CD14-positive monocyte (primary cell): Measurements from ENCODE around the gene MEGF8. TPM values are rescaled to one million over a fixed set of nuclear protein-coding genes. Genes with fewer than 3 reads are reported as not detected.

ENCODE experiments used
- DNase-seq, 3 donors: peaks; one replicate each; pipeline ENCODE4 v3.0.0-alpha.2; 2011 to 2022
- H2AFZ ChIP-seq: 2 replicates; pipeline ENCODE4 v1.6.0; 2012; ENCODE audit warnings: mild to moderate bottlenecking, low read depth, low read length, inconsistent platforms; ENCODE audit not compliant: insufficient read depth, poor library complexity, severe bottlenecking
- H3K27ac ChIP-seq, 2 donors: 1 replicate in 1 of 2; 2 replicates in 1 of 2; pipeline ENCODE4 v1.5.1; 2012 to 2013; ENCODE audit warnings: low read length in 2 of 2, control low read depth in 1 of 2, inconsistent platforms in 1 of 2, low read depth in 1 of 2, mild to moderate bottlenecking in 1 of 2
- H3K27me3 ChIP-seq, 2 donors: one replicate each; pipeline versions ENCODE4 v1.6.0 to v1.6.1; 2011 to 2013; ENCODE audit warnings: low read length in 2 of 2; ENCODE audit not compliant: control insufficient read depth in 2 of 2, insufficient read depth in 2 of 2
- H3K36me3 ChIP-seq, 2 donors: replicated peaks in 1 of 2; 1 replicate in 1 of 2; 2 replicates in 1 of 2; pipeline versions ENCODE4 v1.5.1 to v1.6.1; 2012 to 2013; ENCODE audit warnings: low read length in 2 of 2, control low read depth in 1 of 2, inconsistent platforms in 1 of 2, mild to moderate bottlenecking in 1 of 2; ENCODE audit not compliant: insufficient read depth in 2 of 2, control insufficient read depth in 1 of 2
- H3K4me1 ChIP-seq, 2 donors: 1 replicate in 1 of 2; 2 replicates in 1 of 2; pipeline versions ENCODE4 v1.5.1 to v1.6.1; 2012 to 2013; ENCODE audit warnings: low read length in 2 of 2, control low read depth in 1 of 2, inconsistent platforms in 1 of 2, mild to moderate bottlenecking in 1 of 2, moderate library complexity in 1 of 2; ENCODE audit not compliant: insufficient read depth in 2 of 2, control insufficient read depth in 1 of 2
- H3K4me2 ChIP-seq: replicated peaks from 2 replicates; pipeline ENCODE3; 2012; ENCODE audit warnings: low read length, moderate library complexity, mild to moderate bottlenecking; ENCODE audit not compliant: poor library complexity, severe bottlenecking; ENCODE audit errors: extremely low read depth
- H3K4me3 ChIP-seq, 3 experiments: fragments of 200-600 bp in 1 of 3; sonication (generic) in 1 of 3; replicated peaks in 1 of 3; 1 replicate in 2 of 3; 2 replicates in 1 of 3; pipeline ENCODE4 v1.5.1; 2011 to 2013; ENCODE audit warnings: low read length in 3 of 3, mild to moderate bottlenecking in 3 of 3, control low read depth in 2 of 3, low read depth in 2 of 3, inconsistent platforms in 1 of 3, moderate library complexity in 1 of 3
- H3K79me2 ChIP-seq: 2 replicates; pipeline ENCODE4 v1.6.0; 2012; ENCODE audit warnings: mild to moderate bottlenecking, control low read depth, inconsistent platforms, low read length, moderate library complexity; ENCODE audit not compliant: insufficient read depth
- H3K9ac ChIP-seq: 2 replicates; pipeline ENCODE4 v1.6.0; 2017; ENCODE audit warnings: low read length, mild to moderate bottlenecking; ENCODE audit not compliant: insufficient read depth, poor library complexity, severe bottlenecking
- H3K9me3 ChIP-seq, 2 donors: replicated peaks in 1 of 2; 1 replicate in 1 of 2; 2 replicates in 1 of 2; pipeline versions ENCODE4 v1.5.1 to v1.6.1; 2012 to 2013; ENCODE audit warnings: low read length in 2 of 2, control low read depth in 1 of 2; ENCODE audit not compliant: control insufficient read depth in 1 of 2, insufficient read depth in 1 of 2
- H4K20me1 ChIP-seq: 2 replicates; pipeline ENCODE4 v1.6.0; 2012; ENCODE audit warnings: mild to moderate bottlenecking, low read length, control low read depth, moderate library complexity; ENCODE audit not compliant: insufficient read depth
- H3K27ac Mint-ChIP-seq, 7 donors: one replicate each; pipeline ENCODE4 v1.8.0; 2020; ENCODE audit warnings: mild to moderate bottlenecking in 7 of 7, mixed read lengths in 7 of 7, moderate library complexity in 6 of 7, inconsistent platforms in 2 of 7
- H3K27me3 Mint-ChIP-seq, 3 donors: one replicate each; pipeline ENCODE4 v1.8.0; 2021 to 2022; ENCODE audit warnings: low read depth in 3 of 3, mild to moderate bottlenecking in 3 of 3, mixed read lengths in 3 of 3, moderate library complexity in 3 of 3, inconsistent platforms in 1 of 3
- H3K36me3 Mint-ChIP-seq, 2 donors: one replicate each; pipeline ENCODE4 v1.8.0; 2020; ENCODE audit warnings: mixed read lengths in 2 of 2, inconsistent platforms in 1 of 2, mild to moderate bottlenecking in 1 of 2
- H3K4me1 Mint-ChIP-seq: one replicate; pipeline ENCODE4 v1.8.0; 2020; ENCODE audit warnings: mild to moderate bottlenecking, mixed read lengths
- H3K4me3 Mint-ChIP-seq, 2 donors: one replicate each; pipeline ENCODE4 v1.8.0; 2020; ENCODE audit warnings: mild to moderate bottlenecking in 2 of 2, mixed read lengths in 2 of 2, moderate library complexity in 1 of 2
- H3K9me3 Mint-ChIP-seq, 7 donors: one replicate each; pipeline ENCODE4 v1.8.0; 2020 to 2022; ENCODE audit warnings: mixed read lengths in 7 of 7, mild to moderate bottlenecking in 6 of 7, moderate library complexity in 6 of 7, inconsistent platforms in 2 of 7
- WGBS: methylation state at CpG from one replicate; pipeline ENCODE4 v1.1.5; 2013; ENCODE audit warnings: missing lambda C conversion rate; ENCODE audit not compliant: insufficient coverage; 5-methylcytosine and 5-hydroxymethylcytosine counted together
- intact Hi-C, 2 donors: fragments of 100-400 bp; cut with micrococcal nuclease; formaldehyde crosslinking; loops; one replicate each; pipeline versions ENCODE4 v1.15.0 to v1.15.1; 2023
- polyA plus RNA-seq, 3 donors: library from polyadenylated mRNA; depleted of rRNA in 1 of 3; unstranded in 2 of 3; stranded (reverse) in 1 of 3; fragments of 300-500 nt in 2 of 3; fragments of >200 nt in 1 of 3; fragmentation: Illumina TruSeq in 2 of 3; gene quantifications; 1 replicate in 2 of 3; 2 replicates in 1 of 3; pipeline ENCODE4 v1.2.3, GENCODE V29; 2012 to 2021
- TF ChIP-seq, protein P1 (sequence below): fragments of 200-600 bp; IDR thresholded peaks from one replicate; pipeline ENCODE4 v1.8.0; 2022; ENCODE audit warnings: antibody characterized with exemption, mild to moderate bottlenecking

Gene MEGF8
- polyA plus RNA-seq, 3 donors: 0.15 to 2.7 (median 0.27) TPM

- no peak overlapping the region for H3K4me2 ChIP-seq
- peaks cover 20 to 29% (median 25%) of the 10 kb centered on the region in 3 donors for H3K27me3 Mint-ChIP-seq
Observed at GRCh38 chr19:42327381-42327780, 1.9 kb downstream of the MEGF8 start.

GRCh38 chr19:42328106-42328505 lies 2.7 kb downstream of the MEGF8 start:
- peaks cover 14 to 27% of the 10 kb centered on the region in 2 donors for H3K4me1 ChIP-seq
- H4K20me1 ChIP-seq: no peaks in the 10 kb centered on the region
- peaks cover 0 to 3% of the 10 kb centered on the region in 2 donors for H3K9me3 ChIP-seq
- peaks cover 0 to 10% (median 8%) of the 10 kb centered on the region in 7 donors for H3K9me3 Mint-ChIP-seq
- H3K4me3 ChIP-seq: no peak overlapping the region
- peaks cover 33% of the 10 kb centered on the region for H3K4me1 Mint-ChIP-seq
- peaks cover 9% of the 10 kb centered on the region for H3K79me2 ChIP-seq
- no peak overlapping the region for H3K4me3 Mint-ChIP-seq
- no peak overlapping the region for H3K27ac Mint-ChIP-seq
- H3K27ac ChIP-seq: no peak overlapping the region
- DNase-seq: no peak
- peaks cover 12 to 17% of the 10 kb centered on the region in 2 donors for H3K27me3 ChIP-seq
- no peak overlapping the region for H2AFZ ChIP-seq
- TF ChIP-seq, protein P1, sequence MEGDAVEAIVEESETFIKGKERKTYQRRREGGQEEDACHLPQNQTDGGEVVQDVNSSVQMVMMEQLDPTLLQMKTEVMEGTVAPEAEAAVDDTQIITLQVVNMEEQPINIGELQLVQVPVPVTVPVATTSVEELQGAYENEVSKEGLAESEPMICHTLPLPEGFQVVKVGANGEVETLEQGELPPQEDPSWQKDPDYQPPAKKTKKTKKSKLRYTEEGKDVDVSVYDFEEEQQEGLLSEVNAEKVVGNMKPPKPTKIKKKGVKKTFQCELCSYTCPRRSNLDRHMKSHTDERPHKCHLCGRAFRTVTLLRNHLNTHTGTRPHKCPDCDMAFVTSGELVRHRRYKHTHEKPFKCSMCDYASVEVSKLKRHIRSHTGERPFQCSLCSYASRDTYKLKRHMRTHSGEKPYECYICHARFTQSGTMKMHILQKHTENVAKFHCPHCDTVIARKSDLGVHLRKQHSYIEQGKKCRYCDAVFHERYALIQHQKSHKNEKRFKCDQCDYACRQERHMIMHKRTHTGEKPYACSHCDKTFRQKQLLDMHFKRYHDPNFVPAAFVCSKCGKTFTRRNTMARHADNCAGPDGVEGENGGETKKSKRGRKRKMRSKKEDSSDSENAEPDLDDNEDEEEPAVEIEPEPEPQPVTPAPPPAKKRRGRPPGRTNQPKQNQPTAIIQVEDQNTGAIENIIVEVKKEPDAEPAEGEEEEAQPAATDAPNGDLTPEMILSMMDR: no peak
- H3K36me3 ChIP-seq: no peaks in the 10 kb centered on the region
- peaks cover 12 to 22% (median 18%) of the 10 kb centered on the region in 3 donors for H3K27me3 Mint-ChIP-seq
- peaks cover 4 to 8% of the 10 kb centered on the region in 2 donors for H3K36me3 Mint-ChIP-seq
- intact Hi-C loops: loop anchor here in 1 of 2 donors (5.0 to 10.0 kb wide), 2 partner anchors 193 to 221 kb away; partner anchors contain the start of gene POU2F2
- H3K4me2 ChIP-seq: no peak overlapping the region
- H3K9ac ChIP-seq: no peak overlapping the region
- no CpG with 5 or more reads among the region's 1 CpG for WGBS

More at GRCh38 chr19:42327381-42327780, 1.9 kb downstream of the MEGF8 start:
- H3K27ac Mint-ChIP-seq: no peak overlapping the region
- no peak for DNase-seq
- no peak overlapping the region for H2AFZ ChIP-seq
- H3K4me1 ChIP-seq: peaks cover 14 to 27% of the 10 kb centered on the region in 2 donors
- no peaks in the 10 kb centered on the region for H4K20me1 ChIP-seq
- H3K36me3 ChIP-seq: no peaks in the 10 kb centered on the region
- H3K79me2 ChIP-seq: peaks cover 9% of the 10 kb centered on the region
- intact Hi-C loops: loop anchor here in 1 of 2 donors (5.0 to 10.0 kb wide), 2 partner anchors 193 to 220 kb away; partner anchors contain the start of gene POU2F2
- 90% methylated on average over 3 of the region's 5 CpGs for WGBS
- H3K4me3 ChIP-seq: no peak overlapping the region
- H3K9me3 Mint-ChIP-seq: peaks cover 0 to 10% (median 8%) of the 10 kb centered on the region in 7 donors
- H3K27ac ChIP-seq: no peak overlapping the region
- TF ChIP-seq, protein P1: no peak
- H3K9ac ChIP-seq: no peak overlapping the region
- H3K4me1 Mint-ChIP-seq: peaks cover 33% of the 10 kb centered on the region
- H3K9me3 ChIP-seq: peaks cover 0 to 7% of the 10 kb centered on the region in 2 donors
- peaks cover 4 to 8% of the 10 kb centered on the region in 2 donors for H3K36me3 Mint-ChIP-seq
- no peak overlapping the region for H3K4me3 Mint-ChIP-seq
- peaks cover 17 to 24% of the 10 kb centered on the region in 2 donors for H3K27me3 ChIP-seq
